ENCODE results near the gene FNIP2.

GRCh38 chr4:158891256-158891655 is 122.4 kb downstream of the FNIP2 start:
- TF ChIP-seq CTCF (conservative IDR thresholded peaks at IDR 0.05 in 1 of 2, IDR thresholded peaks at IDR 0.05 in 1 of 2; ENCODE audit: extremely low read depth in 1 of 2, insufficient read depth in 1 of 2, low read depth in 1 of 2, low read length in 2 of 2) (no peak), EZH2 (IDR thresholded peaks at IDR 0.05; ENCODE audit: borderline replicate concordance, low read length) (no peak)

All from mammary epithelial cell (primary cell).